ENCODE results near the gene MEGF9. TPM values are rescaled to one million over a fixed set of nuclear protein-coding genes. Genes with fewer than 3 reads are reported as not detected.

MEGF9 gene
- total RNA-seq, 1 experiment from 2014 or later: 8.3 TPM

- ChIA-PET POLR2A (interaction anchor here (1.3 kb wide), 1 partner anchor 16 kb away, joined by 3 read pairs; no protein-coding TSS in a partner anchor), CTCF (interaction anchor here (1.1 kb wide), 1 partner anchor 111 kb away, joined by 5 read pairs; no protein-coding TSS in a partner anchor), RAD21 (ENCODE audit: low non-redundant PET in 1 of 2, low total read pairs in 2 of 2, uncharacterized antibody in 2 of 2, unreplicated experiment in 2 of 2) (no interaction called here)
- Histone ChIP-seq H3K36me3 (ENCODE audit: control insufficient read depth in 1 of 2, insufficient read depth in 2 of 2, low read length in 2 of 2) (no peaks in the 10 kb centered on the region), H3K9me2 (ENCODE audit: insufficient read depth) (0 out of 2 replicates have a peak, but pooled peaks cover 2% of the 10 kb centered on the region), H3K27me3 (ENCODE audit: insufficient read depth, low read length) (no peaks in the 10 kb centered on the region), H3K9ac (ENCODE audit: low read length) (no peak overlapping the region), H3K4me2 (ENCODE audit: low read length) (no peak overlapping the region), H3K4me3 (replicated peaks in 1 of 2; ENCODE audit: low read depth in 1 of 2, low read length in 2 of 2) (no peak overlapping the region), H3K27ac (ENCODE audit: low read depth, low read length) (no peak overlapping the region), H3K9me3 (ENCODE audit: control insufficient read depth in 1 of 2, insufficient read depth in 1 of 2, low read depth in 1 of 2, low read length in 2 of 2) (no peaks in the 10 kb centered on the region), H2AFZ (ENCODE audit: low read depth, low read length, poor library complexity, severe bottlenecking) (no peak overlapping the region), H3K79me2 (ENCODE audit: insufficient read depth, low read length) (no peaks in the 10 kb centered on the region), H4K20me1 (ENCODE audit: insufficient read depth) (no peaks in the 10 kb centered on the region), H3K4me1 (ENCODE audit: control insufficient read depth in 1 of 2, insufficient read depth in 2 of 2, low read length in 2 of 2) (0 out of 4 replicates have a peak, but pooled peaks cover 2 to 4% of the 10 kb centered on the region in 2 experiments)
- no peak for DNase-seq (ENCODE audit: low read depth, low spot score)
- no TSS peak for BruUV-seq (replicated peaks)
- TF ChIP-seq POLR2AphosphoS5 (IDR thresholded peaks at IDR 0.05; ENCODE audit: low read depth, low read length) (no peak), EZH2 (IDR thresholded peaks at IDR 0.05) (no peak), SP1 (IDR thresholded peaks at IDR 0.05; ENCODE audit: low read depth) (no peak), FOSL1 (IDR thresholded peaks at IDR 0.05; ENCODE audit: low read depth) (no peak), TCF7L2 (IDR thresholded peaks at IDR 0.05; ENCODE audit: borderline replicate concordance, extremely low read depth, insufficient read depth, insufficient read length) (no peak), CBX3 (IDR thresholded peaks at IDR 0.05; ENCODE audit: low read depth) (no peak), YY1 (IDR thresholded peaks at IDR 0.05; ENCODE audit: extremely low read depth, insufficient replicate concordance, low read depth, low read length) (no peak), SRF (IDR thresholded peaks at IDR 0.05; ENCODE audit: low read depth) (no peak), ZNF274 (IDR thresholded peaks at IDR 0.05; ENCODE audit: low read depth, low read length) (no peak), JUND (IDR thresholded peaks at IDR 0.05) (no peak), POLR2A (IDR thresholded peaks at IDR 0.05; ENCODE audit: borderline replicate concordance, extremely low read depth, insufficient read depth, insufficient read length) (no peak), EZH2phosphoT487 (IDR thresholded peaks at IDR 0.05; ENCODE audit: borderline replicate concordance) (no peak), CEBPB (IDR thresholded peaks at IDR 0.05; ENCODE audit: low read depth) (no peak), EGR1 (IDR thresholded peaks at IDR 0.05; ENCODE audit: low read depth) (no peak), RAD21 (IDR thresholded peaks at IDR 0.05; ENCODE audit: low read depth) (no peak), SIN3A (IDR thresholded peaks at IDR 0.05; ENCODE audit: low read depth) (no peak), ELF1 (IDR thresholded peaks at IDR 0.05; ENCODE audit: borderline replicate concordance, low read depth) (no peak), CTCF (IDR thresholded peaks at IDR 0.05 in 2 of 3, conservative IDR thresholded peaks at IDR 0.05 in 1 of 3; ENCODE audit: borderline replicate concordance in 1 of 3, insufficient read depth in 1 of 3, low read depth in 2 of 3, low read length in 2 of 3) (no peak)
- TF ChIP-seq, protein P1, sequence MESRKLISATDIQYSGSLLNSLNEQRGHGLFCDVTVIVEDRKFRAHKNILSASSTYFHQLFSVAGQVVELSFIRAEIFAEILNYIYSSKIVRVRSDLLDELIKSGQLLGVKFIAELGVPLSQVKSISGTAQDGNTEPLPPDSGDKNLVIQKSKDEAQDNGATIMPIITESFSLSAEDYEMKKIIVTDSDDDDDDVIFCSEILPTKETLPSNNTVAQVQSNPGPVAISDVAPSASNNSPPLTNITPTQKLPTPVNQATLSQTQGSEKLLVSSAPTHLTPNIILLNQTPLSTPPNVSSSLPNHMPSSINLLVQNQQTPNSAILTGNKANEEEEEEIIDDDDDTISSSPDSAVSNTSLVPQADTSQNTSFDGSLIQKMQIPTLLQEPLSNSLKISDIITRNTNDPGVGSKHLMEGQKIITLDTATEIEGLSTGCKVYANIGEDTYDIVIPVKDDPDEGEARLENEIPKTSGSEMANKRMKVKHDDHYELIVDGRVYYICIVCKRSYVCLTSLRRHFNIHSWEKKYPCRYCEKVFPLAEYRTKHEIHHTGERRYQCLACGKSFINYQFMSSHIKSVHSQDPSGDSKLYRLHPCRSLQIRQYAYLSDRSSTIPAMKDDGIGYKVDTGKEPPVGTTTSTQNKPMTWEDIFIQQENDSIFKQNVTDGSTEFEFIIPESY (IDR thresholded peaks at IDR 0.05; ENCODE audit: extremely low read depth, insufficient replicate concordance, low read length): no peak
- TF ChIP-seq, protein P2, sequence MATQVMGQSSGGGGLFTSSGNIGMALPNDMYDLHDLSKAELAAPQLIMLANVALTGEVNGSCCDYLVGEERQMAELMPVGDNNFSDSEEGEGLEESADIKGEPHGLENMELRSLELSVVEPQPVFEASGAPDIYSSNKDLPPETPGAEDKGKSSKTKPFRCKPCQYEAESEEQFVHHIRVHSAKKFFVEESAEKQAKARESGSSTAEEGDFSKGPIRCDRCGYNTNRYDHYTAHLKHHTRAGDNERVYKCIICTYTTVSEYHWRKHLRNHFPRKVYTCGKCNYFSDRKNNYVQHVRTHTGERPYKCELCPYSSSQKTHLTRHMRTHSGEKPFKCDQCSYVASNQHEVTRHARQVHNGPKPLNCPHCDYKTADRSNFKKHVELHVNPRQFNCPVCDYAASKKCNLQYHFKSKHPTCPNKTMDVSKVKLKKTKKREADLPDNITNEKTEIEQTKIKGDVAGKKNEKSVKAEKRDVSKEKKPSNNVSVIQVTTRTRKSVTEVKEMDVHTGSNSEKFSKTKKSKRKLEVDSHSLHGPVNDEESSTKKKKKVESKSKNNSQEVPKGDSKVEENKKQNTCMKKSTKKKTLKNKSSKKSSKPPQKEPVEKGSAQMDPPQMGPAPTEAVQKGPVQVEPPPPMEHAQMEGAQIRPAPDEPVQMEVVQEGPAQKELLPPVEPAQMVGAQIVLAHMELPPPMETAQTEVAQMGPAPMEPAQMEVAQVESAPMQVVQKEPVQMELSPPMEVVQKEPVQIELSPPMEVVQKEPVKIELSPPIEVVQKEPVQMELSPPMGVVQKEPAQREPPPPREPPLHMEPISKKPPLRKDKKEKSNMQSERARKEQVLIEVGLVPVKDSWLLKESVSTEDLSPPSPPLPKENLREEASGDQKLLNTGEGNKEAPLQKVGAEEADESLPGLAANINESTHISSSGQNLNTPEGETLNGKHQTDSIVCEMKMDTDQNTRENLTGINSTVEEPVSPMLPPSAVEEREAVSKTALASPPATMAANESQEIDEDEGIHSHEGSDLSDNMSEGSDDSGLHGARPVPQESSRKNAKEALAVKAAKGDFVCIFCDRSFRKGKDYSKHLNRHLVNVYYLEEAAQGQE (IDR thresholded peaks at IDR 0.05; ENCODE audit: low read depth): no peak
- intact Hi-C loops (cut with micrococcal nuclease): no loop called here
- ATAC-seq: peak; percentile 22; the same call in 1 of the 2 replicates
Measured at GRCh38 chr9:120730654-120731514, 16.6 kb upstream of the MEGF9 start.
